Liver (tissue), 9 donors: ENCODE data around the gene PRSS23. TPM values are rescaled to one million over a fixed set of nuclear protein-coding genes. Genes with fewer than 3 reads are reported as not detected.

Experiments used
- DNase-seq: peaks from one replicate; pipeline ENCODE4 v3.0.0-alpha.2; 2017; ENCODE audit warnings: low spot score
- H3K27ac ChIP-seq, 2 donors: one replicate each; pipeline ENCODE4 v1.7.0; 2013; ENCODE audit warnings: inconsistent platforms in 2 of 2, low read length in 2 of 2, control low read depth in 1 of 2, low read depth in 1 of 2, mild to moderate bottlenecking in 1 of 2
- H3K27me3 ChIP-seq, 4 donors: one replicate each; pipeline versions ENCODE4 v1.6.1 to v1.7.0; 2013; ENCODE audit warnings: low read length in 3 of 4, inconsistent platforms in 1 of 4, mild to moderate bottlenecking in 1 of 4, moderate library complexity in 1 of 4; ENCODE audit not compliant: control insufficient read depth in 4 of 4, insufficient read depth in 4 of 4
- H3K36me3 ChIP-seq, 4 donors: one replicate each; pipeline versions ENCODE4 v1.6.1 to v1.7.0; 2013; ENCODE audit warnings: low read length in 3 of 4, mild to moderate bottlenecking in 3 of 4, low read depth in 1 of 4, moderate library complexity in 1 of 4; ENCODE audit not compliant: control insufficient read depth in 4 of 4, insufficient read depth in 3 of 4
- H3K4me1 ChIP-seq, 4 donors: one replicate each; pipeline versions ENCODE4 v1.6.1 to v1.7.0; 2013; ENCODE audit warnings: low read length in 3 of 4, mild to moderate bottlenecking in 3 of 4, moderate library complexity in 1 of 4; ENCODE audit not compliant: control insufficient read depth in 4 of 4, insufficient read depth in 4 of 4
- H3K4me3 ChIP-seq, 3 donors: one replicate each; pipeline versions ENCODE4 v1.6.1 to v1.7.0; 2013; ENCODE audit warnings: low read length in 3 of 3, control low read depth in 1 of 3, low read depth in 1 of 3, mild to moderate bottlenecking in 1 of 3
- H3K9ac ChIP-seq, 2 donors: one replicate each; pipeline ENCODE4 v1.7.0; 2013; ENCODE audit warnings: low read length in 2 of 2, mild to moderate bottlenecking in 2 of 2, moderate library complexity in 2 of 2, control low read depth in 1 of 2, low read depth in 1 of 2
- H3K9me3 ChIP-seq, 4 donors: one replicate each; pipeline versions ENCODE4 v1.6.1 to v1.7.0; 2013; ENCODE audit warnings: low read length in 3 of 4; ENCODE audit not compliant: control insufficient read depth in 4 of 4
- ATF3 ChIP-seq: IDR thresholded peaks from 2 replicates; pipeline ENCODE4 v1.6.1; 2016; ENCODE audit warnings: antibody characterized with exemption
- CTCF ChIP-seq: fragments of 150-350 bp; IDR thresholded peaks from 2 replicates; pipeline ENCODE4 v1.5.1; 2017; ENCODE audit warnings: improper control_type of control experiment, low read depth, low read length; ENCODE audit not compliant: missing input control
- EGR1 ChIP-seq, 2 donors: IDR thresholded peaks; 2 replicates each; pipeline ENCODE4 v1.6.1; 2016 to 2018; ENCODE audit warnings: antibody characterized with exemption in 2 of 2, low read depth in 2 of 2
- FOXA1 ChIP-seq: IDR thresholded peaks from 2 replicates; pipeline ENCODE4 v1.6.1; 2016; ENCODE audit warnings: antibody characterized with exemption
- FOXA2 ChIP-seq: IDR thresholded peaks from 2 replicates; pipeline ENCODE4 v1.6.1; 2016; ENCODE audit warnings: antibody characterized with exemption
- HNF4A ChIP-seq, 2 donors: conservative IDR thresholded peaks; 2 replicates each; pipeline ENCODE4 v1.6.1; 2016; ENCODE audit warnings: antibody characterized with exemption in 2 of 2, mild to moderate bottlenecking in 2 of 2
- JUND ChIP-seq, 2 donors: IDR thresholded peaks; 2 replicates each; pipeline ENCODE4 v1.6.1; 2016; ENCODE audit warnings: antibody characterized with exemption in 2 of 2
- NR2F2 ChIP-seq: IDR thresholded peaks from 2 replicates; pipeline ENCODE4 v1.6.1; 2016; ENCODE audit warnings: antibody characterized with exemption
- RAD21 ChIP-seq, 2 donors: IDR thresholded peaks; 2 replicates each; pipeline ENCODE4 v1.6.1; 2016; ENCODE audit warnings: antibody characterized with exemption in 2 of 2, mild to moderate bottlenecking in 2 of 2
- REST ChIP-seq: IDR thresholded peaks from 2 replicates; pipeline ENCODE4 v1.6.1; 2016; ENCODE audit warnings: antibody characterized with exemption, mild to moderate bottlenecking
- SP1 ChIP-seq: IDR thresholded peaks from 2 replicates; pipeline ENCODE4 v1.6.1; 2018; ENCODE audit warnings: antibody characterized with exemption, mild to moderate bottlenecking
- TAF1 ChIP-seq: conservative IDR thresholded peaks from 2 replicates; pipeline ENCODE4 v1.6.1; 2016; ENCODE audit warnings: antibody characterized with exemption, mild to moderate bottlenecking
- YY1 ChIP-seq: IDR thresholded peaks from 2 replicates; pipeline ENCODE4 v1.6.1; 2016; ENCODE audit warnings: antibody characterized with exemption, mild to moderate bottlenecking
- WGBS: extraction: QIAGEN DNeasy Blood & Tissue Kit; methylation state at CpG from one replicate; pipeline ENCODE4 v1.1.7; 2013; 5-methylcytosine and 5-hydroxymethylcytosine counted together
- polyA plus RNA-seq, 2 donors: library from polyadenylated mRNA; stranded (reverse) in 1 of 2; unstranded in 1 of 2; fragments of 200-250 nt in 1 of 2; fragments of >200 nt in 1 of 2; fragmentation: Nextera tagmentation in 1 of 2; extraction: Ambion mirVana in 1 of 2; gene quantifications; one replicate each; pipeline versions ENCODE4 v1.2.1 to v1.2.3, GENCODE V29; 2013 to 2015
- total RNA-seq, 2 donors: library from RNA; depleted of rRNA; stranded (reverse); fragments of >200 nt; gene quantifications; one replicate each; pipeline ENCODE4 v1.2.3, GENCODE V29; 2014
- TF ChIP-seq, protein P1 (sequence below): IDR thresholded peaks from 2 replicates; pipeline ENCODE4 v1.6.1; 2016; ENCODE audit warnings: antibody characterized with exemption
- TF ChIP-seq, protein P2 (sequence below): IDR thresholded peaks from 2 replicates; pipeline ENCODE4 v1.6.1; 2016; ENCODE audit warnings: antibody characterized with exemption
- donor health status: healthy.
- donor health status: healthy.
- donor health status: healthy.
- donor health status: healthy.
- donor health status: healthy.

Gene PRSS23
- total and polyA plus RNA-seq, 4 donors, result 2.3 to 11.0 (median 7.8) TPM

- TF ChIP-seq REST, result no peak
These were observed 38.4 kb upstream of the PRSS23 start (continued) for GRCh38 chr11:86761978-86762377.

DNA sequence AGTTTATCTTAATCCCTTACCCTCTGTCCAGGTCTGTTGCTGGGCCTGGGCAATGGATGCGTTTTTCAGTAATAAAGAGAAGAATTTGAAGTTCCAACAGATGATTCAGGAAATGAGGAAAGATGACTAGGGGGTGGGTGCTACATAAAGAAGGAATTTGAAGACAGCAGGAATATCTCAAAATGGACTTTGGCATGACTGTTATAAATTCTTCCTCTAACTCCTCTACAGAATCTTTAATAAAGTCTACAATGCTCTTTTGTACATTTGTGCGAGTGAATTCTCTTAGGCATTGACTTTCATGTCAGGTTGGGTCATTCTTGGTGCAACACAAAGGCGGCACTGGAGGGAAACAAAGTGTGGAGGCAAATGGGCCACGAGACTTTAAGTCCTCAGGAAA lies 35.1 kb upstream of the PRSS23 start:
- Histone ChIP-seq H3K9me3 (no peaks in the 10 kb centered on the region), H3K27me3 (no peaks in the 10 kb centered on the region), H3K36me3 (no peaks in the 10 kb centered on the region), H3K9ac (no peak overlapping the region), H3K4me3 (no peak overlapping the region), H3K27ac (no peak overlapping the region), H3K4me1 (no peaks in the 10 kb centered on the region)
- no peak for TF ChIP-seq CTCF
- WGBS, result 79% methylated on average over 4 of the region's 4 CpGs
- DNase-seq, result no peak

GRCh38 chr11:86765878-86766277 lies 34.5 kb upstream of the PRSS23 start:
- Histone ChIP-seq H3K36me3 (no peaks in the 10 kb centered on the region), H3K4me1 (no peaks in the 10 kb centered on the region), H3K9me3 (no peaks in the 10 kb centered on the region), H3K27me3 (no peaks in the 10 kb centered on the region), H3K9ac (no peak overlapping the region), H3K27ac (no peak overlapping the region), H3K4me3 (no peak overlapping the region)
- TF ChIP-seq TAF1 (no peak), CTCF (no peak), SP1 (no peak), RAD21 (IDR thresholded peaks at IDR 0.05) (no peak), YY1 (no peak), JUND (IDR thresholded peaks at IDR 0.05) (no peak), NR2F2 (no peak), EGR1 (IDR thresholded peaks at IDR 0.05; ENCODE audit: low read depth in 2 of 2) (no peak), FOXA1 (no peak), HNF4A (conservative IDR thresholded peaks at IDR 0.05) (no peak), FOXA2 (no peak), ATF3 (no peak), REST (no peak)
- TF ChIP-seq, protein P1, sequence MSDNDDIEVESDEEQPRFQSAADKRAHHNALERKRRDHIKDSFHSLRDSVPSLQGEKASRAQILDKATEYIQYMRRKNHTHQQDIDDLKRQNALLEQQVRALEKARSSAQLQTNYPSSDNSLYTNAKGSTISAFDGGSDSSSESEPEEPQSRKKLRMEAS, result no peak
- TF ChIP-seq, protein P2, sequence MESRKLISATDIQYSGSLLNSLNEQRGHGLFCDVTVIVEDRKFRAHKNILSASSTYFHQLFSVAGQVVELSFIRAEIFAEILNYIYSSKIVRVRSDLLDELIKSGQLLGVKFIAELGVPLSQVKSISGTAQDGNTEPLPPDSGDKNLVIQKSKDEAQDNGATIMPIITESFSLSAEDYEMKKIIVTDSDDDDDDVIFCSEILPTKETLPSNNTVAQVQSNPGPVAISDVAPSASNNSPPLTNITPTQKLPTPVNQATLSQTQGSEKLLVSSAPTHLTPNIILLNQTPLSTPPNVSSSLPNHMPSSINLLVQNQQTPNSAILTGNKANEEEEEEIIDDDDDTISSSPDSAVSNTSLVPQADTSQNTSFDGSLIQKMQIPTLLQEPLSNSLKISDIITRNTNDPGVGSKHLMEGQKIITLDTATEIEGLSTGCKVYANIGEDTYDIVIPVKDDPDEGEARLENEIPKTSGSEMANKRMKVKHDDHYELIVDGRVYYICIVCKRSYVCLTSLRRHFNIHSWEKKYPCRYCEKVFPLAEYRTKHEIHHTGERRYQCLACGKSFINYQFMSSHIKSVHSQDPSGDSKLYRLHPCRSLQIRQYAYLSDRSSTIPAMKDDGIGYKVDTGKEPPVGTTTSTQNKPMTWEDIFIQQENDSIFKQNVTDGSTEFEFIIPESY, result no peak
- 80% methylated on average over 2 of the region's 2 CpGs for WGBS
- DNase-seq, result no peak
